ENCODE data around the gene CD4.

The CD4 gene

GRCh38 chr12:6778574-6779550 lies 10.5 kb upstream of the CD4 start:
- peak; percentile 56 for DNase-seq

DNA sequence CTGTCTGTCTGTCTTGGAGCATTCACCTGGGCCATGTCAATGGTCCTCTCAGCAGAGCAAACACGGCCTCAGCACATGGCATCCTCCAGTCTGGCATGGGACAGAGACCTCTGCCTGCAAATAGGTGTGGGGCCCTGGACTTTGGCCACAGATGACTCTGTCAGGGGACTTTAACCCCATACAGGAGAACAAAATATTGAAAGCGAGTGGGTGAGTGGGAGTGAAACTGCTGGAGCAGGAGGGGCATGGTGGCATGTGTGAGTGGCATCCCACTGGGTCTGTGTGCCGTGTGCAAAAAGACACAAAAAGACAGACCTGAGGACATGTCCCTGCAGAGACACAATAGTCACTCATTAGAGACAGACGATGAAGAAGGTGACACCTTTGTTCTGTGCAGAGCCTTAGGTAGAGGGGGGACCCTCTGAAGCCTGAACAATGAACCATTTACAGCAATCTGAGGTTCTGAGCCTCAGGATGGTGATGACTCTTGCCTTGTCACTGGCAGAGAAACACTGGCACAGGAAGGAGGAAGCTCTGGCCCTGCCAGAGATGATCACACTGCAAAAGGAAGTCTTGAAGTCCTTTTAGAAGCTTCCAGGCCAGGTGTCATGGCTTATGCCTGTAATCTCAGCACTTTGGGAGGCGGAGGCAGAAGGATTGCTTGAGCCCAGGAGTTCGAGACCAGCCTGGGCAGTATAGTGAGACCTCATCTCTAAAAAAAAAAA lies 9.5 kb upstream of the CD4 start:
- no peak for DNase-seq

- DNase-seq, result no peak
Measured at GRCh38 chr12:6780573-6780972, 8.8 kb upstream of the CD4 start.

- no peak for DNase-seq
Measured at GRCh38 chr12:6782119-6782518, 7.2 kb upstream of the CD4 start.

DNA sequence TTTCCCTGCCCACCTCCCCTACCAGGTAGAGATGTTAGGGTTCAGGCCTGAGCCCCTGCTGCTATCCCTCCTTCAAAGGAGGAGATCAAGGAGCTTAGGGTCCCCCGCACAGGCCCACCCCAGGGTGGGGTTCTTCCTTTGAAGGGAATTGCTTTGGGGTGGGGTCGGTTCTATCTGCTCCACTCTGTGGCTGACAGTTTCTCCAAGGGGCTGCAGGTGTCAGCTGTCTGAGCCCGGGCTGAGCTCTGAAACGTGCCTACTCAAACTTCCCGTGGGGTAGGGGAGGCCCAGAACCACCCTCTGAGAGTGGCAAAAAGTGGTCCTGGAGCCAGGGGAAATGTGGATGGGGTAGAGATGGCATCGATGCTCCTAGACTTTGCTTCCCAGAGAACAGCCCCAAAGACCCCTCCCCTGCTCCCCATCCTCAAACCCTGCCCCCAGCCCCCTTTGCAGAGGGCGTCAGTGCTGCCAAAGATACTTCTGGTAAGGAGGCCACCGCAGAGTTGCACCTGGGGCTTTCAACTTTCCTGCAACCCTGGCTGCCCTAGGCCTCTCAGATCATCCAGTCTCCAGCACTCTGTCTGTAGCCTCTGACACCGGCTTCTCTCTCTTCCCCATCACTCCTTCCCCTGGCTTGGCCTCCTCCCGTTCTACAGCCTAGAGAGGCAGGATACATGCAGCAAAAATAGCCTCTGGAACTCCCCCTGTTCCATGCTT lies 6.3 kb upstream of the CD4 start:
- no peak for DNase-seq

DNA sequence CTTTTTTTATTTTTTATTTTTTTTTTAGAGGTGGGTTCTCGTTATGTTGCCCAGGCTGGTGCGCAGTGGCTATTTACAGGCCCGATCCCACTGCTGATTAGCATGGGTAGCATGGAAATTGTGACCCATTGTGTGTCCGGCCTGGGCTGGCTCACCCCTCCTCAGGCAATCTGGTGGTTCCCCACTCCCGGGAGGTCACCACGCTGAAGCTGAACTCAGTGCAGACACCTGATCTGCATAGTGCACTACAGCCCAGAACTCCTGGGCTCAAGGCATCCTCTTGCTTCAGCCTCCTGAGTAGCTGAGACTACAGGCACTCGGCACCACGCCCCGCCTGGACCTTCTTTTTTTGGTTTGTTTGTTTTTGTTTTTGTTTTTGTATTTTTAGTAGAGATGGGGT lies 5.5 kb upstream of the CD4 start:
- DNase-seq, result no peak

DNA sequence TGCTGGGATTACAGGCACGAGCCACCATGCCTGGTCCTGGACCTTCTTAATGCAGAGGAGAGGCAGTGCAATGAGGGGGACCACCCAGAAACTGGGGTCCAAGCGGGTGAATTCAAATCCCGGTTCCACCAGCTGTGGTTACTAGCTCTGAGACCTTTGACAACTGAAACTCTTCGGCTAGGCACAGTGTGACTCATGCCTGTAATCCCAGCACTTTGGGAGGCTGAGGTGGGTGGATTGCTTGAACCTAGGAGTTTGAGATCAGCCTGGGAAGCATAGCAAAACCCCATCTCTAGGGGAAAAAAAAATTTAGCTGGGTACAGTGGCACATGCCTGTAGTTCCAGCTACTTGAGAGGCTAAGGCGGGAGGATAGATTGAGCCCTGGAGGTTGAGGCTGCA lies 5.0 kb upstream of the CD4 start:
- DNase-seq, result no peak

- DNase-seq, result no peak
Measured at GRCh38 chr12:6784761-6785160, 4.6 kb upstream of the CD4 start.

- DNase-seq, result no peak
Measured at GRCh38 chr12:6786416-6787094, 2.8 kb upstream of the CD4 start.

- no peak for DNase-seq
Measured at GRCh38 chr12:6787309-6787708, 2.0 kb upstream of the CD4 start.

DNA sequence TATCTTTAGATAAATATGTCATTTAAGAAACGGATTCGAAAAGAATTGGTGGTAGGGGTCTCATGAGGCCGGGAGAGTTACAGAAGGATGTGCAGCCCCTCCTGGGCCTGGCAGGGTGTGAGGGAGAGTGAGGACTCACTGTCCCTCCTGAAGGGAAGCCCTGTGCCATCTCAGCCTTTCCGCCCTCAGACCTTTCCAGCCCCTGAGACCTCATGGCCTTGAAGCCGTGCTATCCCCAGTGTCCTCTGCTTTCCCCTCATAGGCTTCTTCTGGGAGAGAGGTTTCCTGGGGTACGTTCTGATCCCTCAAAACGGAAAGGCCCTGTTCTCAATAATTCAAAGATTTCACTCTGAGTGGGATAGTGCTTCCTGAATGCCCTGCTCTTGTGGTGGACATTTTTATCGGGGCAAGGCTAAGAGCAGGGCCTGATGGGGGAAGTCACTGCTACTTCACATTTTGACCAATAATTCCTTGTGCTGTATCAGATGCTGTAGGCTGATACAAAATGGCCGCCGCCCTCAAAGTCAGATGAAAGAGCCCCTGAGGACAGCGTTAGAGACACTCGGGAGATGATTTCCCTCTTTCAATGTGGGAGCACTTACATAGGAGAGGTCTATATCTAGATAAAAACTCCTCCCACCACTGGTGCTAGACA lies 1.3 kb downstream of the CD4 start:
- DNase-seq, result no peak

GRCh38 chr12:6791931-6792520 lies 2.7 kb downstream of the CD4 start:
- no peak for DNase-seq

DNA sequence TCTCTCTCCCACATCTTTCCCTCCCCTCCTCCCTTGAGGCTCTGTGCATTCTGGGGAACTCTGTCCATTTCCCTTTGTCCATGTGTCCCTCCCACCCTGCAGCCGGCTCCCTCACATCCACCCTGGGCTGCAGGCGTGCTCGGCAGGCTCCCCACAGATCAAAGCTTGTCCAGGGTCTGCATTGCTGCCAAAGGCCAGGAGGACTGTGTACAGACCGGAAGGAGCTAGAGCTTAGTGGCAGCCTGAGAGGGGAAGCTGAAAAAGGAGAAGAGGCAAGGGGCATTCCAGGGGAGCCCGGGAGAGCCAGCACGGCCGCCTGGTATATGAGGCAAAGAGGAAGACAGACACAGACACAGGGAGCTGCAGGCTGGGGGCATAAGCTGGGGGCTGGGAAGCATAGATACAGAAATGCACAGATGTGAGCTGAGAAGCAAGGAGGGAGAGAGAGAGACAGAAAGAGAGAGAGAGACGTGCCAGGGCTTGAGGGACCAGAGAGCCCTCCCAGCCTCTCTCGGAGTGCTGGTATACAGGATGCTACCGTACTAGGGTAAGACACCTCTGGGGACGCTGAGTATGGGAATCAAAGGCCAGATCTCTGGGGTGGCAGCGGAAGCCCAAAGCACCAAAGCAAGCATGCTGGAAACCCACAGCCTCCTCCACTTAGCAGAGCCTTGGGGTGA lies 3.3 kb downstream of the CD4 start:
- DNase-seq, result no peak

DNA sequence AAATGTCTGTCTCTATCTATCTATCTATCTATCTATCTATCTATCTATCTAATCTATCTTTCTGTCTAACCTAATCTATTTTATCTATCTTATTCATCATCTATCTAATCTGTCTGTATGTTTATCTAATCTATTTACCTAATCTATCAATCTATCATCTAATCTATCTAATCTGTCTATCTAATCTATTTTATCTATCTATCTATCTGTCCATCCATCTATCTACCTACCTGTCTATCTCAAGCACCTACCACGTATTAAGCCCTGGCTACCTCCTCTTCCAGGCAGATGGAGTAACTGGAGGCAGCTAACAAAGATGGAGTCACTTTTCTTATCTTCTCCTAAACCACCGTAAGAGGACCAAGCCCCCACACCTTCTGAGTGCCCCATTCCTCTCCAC lies 5.8 kb downstream of the CD4 start:
- no peak for DNase-seq

- DNase-seq, result no peak
Measured at GRCh38 chr12:6796576-6796975, 7.2 kb downstream of the CD4 start.

DNA sequence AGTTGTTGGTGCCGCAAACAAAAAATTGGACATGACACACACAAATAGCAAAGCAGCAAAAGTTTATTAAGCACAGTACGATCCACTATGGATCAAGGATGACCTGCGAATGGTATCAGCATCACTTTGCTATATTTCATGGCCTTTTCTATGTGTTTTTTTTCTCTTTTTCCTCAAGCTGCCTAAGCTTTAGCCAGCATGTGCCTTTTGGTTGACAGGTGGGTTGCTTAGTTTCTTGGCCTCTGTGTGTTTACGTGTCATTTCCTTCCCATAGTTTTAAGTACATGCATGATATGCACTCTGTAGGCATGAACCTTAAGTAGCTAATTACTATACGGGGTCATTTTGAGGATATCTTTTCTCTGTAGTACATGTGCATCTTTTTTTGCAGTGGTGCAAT lies 9.8 kb downstream of the CD4 start:
- DNase-seq, result no peak

GRCh38 chr12:6807170-6807569 lies 17.8 kb downstream of the CD4 start:
- no peak for DNase-seq

DNA sequence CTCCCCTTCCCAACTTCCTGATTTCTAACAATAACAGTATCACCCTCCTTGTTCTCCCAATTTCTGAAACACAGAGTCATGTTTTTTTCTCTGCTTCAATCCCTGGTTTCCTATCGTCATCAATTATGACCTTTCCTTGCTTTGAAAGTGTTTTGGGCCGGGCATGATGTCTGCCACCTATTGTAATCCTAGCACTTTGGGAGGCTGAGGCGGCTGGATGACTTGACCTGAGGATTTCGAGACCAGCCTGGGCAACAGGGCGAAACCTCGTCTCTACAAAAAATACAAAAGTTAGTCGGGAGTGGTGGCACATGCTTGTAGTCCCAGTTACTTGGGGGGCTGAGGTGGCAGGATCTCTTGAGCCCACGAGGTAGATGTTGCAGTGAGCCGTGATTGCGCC lies 19.7 kb downstream of the CD4 start:
- DNase-seq, result no peak

DNA sequence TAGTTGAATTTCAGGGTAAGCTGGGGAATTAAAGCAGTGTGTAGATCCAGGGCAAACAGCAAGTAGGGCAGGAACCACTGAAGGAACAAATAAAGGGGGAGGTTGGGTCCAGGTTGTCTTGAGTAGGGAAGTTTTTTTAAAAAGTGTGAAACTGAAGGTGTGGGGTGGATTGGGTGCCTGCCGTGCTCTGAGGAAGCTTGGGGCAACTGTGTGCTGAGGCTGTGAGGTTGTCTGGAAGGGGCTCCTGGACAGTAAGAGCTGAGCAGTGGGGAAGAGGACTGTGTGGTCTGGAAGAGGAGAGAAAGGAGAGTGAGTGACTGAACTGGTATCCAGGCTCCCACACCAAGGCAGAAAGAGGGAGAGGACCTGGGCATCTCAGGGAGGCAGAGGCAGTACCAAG lies 21.4 kb downstream of the CD4 start:
- no peak for DNase-seq

- no peak for DNase-seq
Measured at GRCh38 chr12:6813363-6813762, 24.0 kb downstream of the CD4 start.

DNA sequence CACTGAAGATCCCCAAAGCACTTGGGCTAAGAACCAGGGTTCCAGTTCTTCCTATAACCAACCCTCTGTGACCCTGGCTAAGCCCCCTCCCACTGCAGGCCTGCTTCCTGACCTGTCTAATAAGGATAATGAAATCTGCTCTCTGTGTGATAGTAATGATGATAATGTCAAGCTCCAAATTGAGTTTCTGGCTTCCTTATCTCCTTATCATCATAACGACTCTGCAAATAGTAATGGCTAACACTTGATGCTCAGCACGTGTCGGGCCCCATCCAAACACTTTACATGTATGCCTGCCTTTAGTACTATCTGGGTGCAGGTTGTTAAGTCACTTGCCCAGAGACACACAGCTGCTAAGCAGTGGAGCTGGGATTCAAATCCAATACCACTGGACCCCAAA lies 27.3 kb downstream of the CD4 start:
- DNase-seq, result no peak

Measured in SHP77 treated with DMSO at 0.1 percent for 48 hours (cell line).